NT2/D1 (cell line): ENCODE results near the gene GCNT1.

Source experiments
- SUZ12 ChIP-seq: IDR thresholded peaks from 2 replicates; pipeline ENCODE4 v1.6.1; 2011; ENCODE audit not compliant: insufficient read length, insufficient read depth; ENCODE audit errors: extremely low read depth
- YY1 ChIP-seq: IDR thresholded peaks from 2 replicates; pipeline ENCODE4 v1.6.1; 2011; ENCODE audit not compliant: insufficient read length, insufficient read depth
- ZNF274 ChIP-seq: IDR thresholded peaks from 2 replicates; pipeline ENCODE4 v1.6.1; 2011; ENCODE audit warnings: mild to moderate bottlenecking, low read depth, low read length

DNA sequence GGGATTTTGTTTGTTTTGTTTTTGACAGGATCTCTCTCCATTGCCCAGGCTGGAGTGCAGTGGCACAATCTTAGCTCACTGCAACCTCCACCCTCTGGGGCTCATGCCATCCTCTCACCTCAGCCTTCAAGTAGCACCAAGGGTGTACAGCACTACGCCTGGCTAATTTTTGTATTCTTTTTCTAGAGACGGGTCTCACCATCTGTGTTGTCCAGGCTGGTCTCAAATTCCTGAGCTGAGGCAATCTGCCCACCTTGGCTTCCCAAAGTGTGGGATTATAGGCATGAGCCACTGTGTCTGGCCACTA lies 7.3 kb downstream of the GCNT1 start:
- TF ChIP-seq YY1 (no peak), SUZ12 (no peak), ZNF274 (no peak)
